ENCODE measurements around the gene NAA25.

DNA sequence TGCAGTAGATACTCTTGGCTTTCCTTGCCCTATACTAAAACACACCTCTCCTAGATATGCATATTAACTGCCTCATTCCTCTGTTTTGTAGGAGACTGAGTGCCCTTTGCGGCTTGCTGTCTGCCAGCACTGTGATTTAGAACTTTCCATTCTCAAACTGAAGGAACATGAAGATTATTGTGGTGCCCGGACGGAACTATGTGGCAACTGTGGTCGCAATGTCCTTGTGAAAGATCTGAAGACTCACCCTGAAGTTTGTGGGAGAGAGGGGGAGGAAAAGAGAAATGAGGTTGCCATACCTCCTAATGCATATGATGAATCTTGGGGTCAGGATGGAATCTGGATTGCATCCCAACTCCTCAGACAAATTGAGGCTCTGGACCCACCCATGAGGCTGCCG, 32.1 kb upstream of the NAA25 start:
- TF ChIP-seq TBP (optimal IDR thresholded peaks at IDR 0.05; ENCODE audit: low read depth, low read length) (no peak), RBM22 (IDR thresholded peaks at IDR 0.05; ENCODE audit: low read depth, low read length, poor library complexity, severe bottlenecking) (no peak), BHLHE40 (IDR thresholded peaks at IDR 0.05; ENCODE audit: low read length) (no peak), HMG20B (CRISPR knock-in tag; IDR thresholded peaks at IDR 0.05) (no peak), CBX8 (IDR thresholded peaks at IDR 0.05; ENCODE audit: borderline replicate concordance, extremely low read depth, low read depth, low read length, poor library complexity, severe bottlenecking) (no peak), POLR2AphosphoS2 (IDR thresholded peaks at IDR 0.05; ENCODE audit: low read length) (no peak), HDGF (IDR thresholded peaks at IDR 0.05) (no peak), GABPB2 (CRISPR knock-in tag; conservative IDR thresholded peaks at IDR 0.05) (no peak)
- TF ChIP-seq, protein P1, sequence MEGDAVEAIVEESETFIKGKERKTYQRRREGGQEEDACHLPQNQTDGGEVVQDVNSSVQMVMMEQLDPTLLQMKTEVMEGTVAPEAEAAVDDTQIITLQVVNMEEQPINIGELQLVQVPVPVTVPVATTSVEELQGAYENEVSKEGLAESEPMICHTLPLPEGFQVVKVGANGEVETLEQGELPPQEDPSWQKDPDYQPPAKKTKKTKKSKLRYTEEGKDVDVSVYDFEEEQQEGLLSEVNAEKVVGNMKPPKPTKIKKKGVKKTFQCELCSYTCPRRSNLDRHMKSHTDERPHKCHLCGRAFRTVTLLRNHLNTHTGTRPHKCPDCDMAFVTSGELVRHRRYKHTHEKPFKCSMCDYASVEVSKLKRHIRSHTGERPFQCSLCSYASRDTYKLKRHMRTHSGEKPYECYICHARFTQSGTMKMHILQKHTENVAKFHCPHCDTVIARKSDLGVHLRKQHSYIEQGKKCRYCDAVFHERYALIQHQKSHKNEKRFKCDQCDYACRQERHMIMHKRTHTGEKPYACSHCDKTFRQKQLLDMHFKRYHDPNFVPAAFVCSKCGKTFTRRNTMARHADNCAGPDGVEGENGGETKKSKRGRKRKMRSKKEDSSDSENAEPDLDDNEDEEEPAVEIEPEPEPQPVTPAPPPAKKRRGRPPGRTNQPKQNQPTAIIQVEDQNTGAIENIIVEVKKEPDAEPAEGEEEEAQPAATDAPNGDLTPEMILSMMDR (IDR thresholded peaks at IDR 0.05 in 2 of 3, conservative IDR thresholded peaks at IDR 0.05 in 1 of 3; ENCODE audit: insufficient read depth in 2 of 3, low read depth in 1 of 3, low read length in 3 of 3) = no peak
- TF ChIP-seq, protein P2, sequence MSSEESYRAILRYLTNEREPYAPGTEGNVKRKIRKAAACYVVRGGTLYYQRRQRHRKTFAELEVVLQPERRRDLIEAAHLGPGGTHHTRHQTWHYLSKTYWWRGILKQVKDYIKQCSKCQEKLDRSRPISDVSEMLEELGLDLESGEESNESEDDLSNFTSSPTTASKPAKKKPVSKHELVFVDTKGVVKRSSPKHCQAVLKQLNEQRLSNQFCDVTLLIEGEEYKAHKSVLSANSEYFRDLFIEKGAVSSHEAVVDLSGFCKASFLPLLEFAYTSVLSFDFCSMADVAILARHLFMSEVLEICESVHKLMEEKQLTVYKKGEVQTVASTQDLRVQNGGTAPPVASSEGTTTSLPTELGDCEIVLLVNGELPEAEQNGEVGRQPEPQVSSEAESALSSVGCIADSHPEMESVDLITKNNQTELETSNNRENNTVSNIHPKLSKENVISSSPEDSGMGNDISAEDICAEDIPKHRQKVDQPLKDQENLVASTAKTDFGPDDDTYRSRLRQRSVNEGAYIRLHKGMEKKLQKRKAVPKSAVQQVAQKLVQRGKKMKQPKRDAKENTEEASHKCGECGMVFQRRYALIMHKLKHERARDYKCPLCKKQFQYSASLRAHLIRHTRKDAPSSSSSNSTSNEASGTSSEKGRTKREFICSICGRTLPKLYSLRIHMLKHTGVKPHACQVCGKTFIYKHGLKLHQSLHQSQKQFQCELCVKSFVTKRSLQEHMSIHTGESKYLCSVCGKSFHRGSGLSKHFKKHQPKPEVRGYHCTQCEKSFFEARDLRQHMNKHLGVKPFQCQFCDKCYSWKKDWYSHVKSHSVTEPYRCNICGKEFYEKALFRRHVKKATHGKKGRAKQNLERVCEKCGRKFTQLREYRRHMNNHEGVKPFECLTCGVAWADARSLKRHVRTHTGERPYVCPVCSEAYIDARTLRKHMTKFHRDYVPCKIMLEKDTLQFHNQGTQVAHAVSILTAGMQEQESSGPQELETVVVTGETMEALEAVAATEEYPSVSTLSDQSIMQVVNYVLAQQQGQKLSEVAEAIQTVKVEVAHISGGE (CRISPR knock-in tag; IDR thresholded peaks at IDR 0.05) = no peak
